HG02623 (cell line): ENCODE measurements around the gene ZIM2.

Experiments used
- ATAC-seq: cut with Tn5 transposase; IDR thresholded peaks from one replicate; pipeline ENCODE4 v1.9.1; 2021; ENCODE audit warnings: moderate library complexity; ENCODE audit not compliant: unreplicated experiment

Gene ZIM2

DNA sequence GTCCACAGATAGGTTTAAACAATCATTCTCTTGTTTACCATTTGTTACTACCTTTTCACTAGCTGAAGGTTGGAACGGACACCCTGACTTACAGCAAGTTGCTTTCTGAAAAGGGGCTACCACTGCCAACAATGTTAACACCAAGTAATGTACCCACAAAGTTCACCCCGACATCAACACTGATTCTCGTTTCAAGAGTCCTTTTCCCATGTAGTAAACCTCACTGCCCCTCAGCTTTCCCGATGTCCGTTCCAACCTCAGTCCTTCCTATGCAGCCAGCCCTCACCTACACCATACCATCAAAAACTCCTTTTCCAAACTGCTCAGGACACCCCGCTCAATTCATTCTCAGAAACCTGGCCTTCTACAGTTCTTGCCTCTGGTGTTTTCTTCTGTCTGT lies 29.0 kb downstream of the ZIM2 start:
- ATAC-seq = no peak

DNA sequence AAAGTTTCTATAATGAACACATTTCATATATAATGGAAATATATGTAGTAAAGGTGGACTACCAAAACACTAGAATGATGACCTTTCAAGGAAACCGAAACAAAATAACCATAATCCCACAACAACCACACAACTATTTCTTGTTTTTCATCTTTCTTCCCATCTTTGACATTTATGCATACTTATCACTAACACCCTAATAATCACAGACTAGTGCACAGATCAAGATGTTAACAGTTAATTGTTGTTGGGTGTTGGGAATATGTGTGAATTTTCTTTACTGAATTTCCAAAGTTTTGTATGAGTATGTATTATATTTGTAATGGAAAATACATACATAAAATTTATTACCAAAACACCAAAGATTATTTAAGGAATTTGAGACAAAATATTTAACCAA lies 30.3 kb downstream of the ZIM2 start:
- no peak for ATAC-seq

GRCh38 chr19:56808717-56809392 lies 31.7 kb downstream of the ZIM2 start:
- no peak for ATAC-seq

DNA sequence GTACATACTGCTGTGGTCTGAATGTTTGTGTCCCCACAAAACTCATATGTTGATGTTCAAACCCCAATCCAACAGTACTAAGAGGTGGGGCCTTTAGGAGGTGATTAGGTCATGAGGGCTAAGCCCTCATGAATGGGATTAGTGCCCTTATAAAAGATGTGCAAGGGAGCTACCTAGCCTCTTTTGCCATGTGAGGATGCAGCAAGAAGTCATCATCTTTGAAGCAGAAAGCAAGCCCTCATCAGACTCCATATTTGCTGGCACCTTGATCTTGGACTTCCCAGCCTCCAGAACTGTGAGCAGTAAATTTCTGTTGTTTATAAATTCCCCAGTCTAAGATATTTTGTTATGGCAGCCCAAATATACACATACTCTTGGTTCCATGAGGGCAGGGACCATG lies 33.9 kb downstream of the ZIM2 start:
- no peak for ATAC-seq

GRCh38 chr19:56778351-56778750 lies 62.2 kb downstream of the ZIM2 start:
- no peak for ATAC-seq

GRCh38 chr19:56769650-56770049 lies 70.9 kb downstream of the ZIM2 start:
- ATAC-seq = no peak

GRCh38 chr19:56765137-56765536 lies 75.4 kb downstream of the ZIM2 start:
- no peak for ATAC-seq

DNA sequence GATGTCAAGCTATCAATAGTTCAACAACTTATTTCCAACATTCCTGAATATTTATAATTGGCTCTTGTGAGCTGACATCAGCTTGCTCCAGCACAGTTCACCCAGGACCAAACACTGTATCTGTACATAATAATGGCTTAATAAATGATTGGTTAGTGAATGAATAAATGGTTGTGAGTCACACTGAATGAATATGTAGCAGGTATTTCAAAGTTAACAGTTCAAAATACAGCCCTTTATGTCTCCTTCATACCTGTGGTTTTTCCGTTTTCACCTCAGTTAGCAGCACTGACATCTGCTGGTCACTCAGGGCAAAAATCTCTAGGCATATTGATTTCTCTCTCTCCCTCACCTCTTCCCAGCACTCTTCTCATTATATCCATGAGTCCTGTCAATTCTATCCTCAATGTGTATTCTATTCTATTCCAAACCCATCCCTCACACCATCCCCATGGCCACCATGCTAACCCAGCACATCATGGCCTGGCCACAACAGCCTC lies 76.3 kb downstream of the ZIM2 start:
- no peak for ATAC-seq

DNA sequence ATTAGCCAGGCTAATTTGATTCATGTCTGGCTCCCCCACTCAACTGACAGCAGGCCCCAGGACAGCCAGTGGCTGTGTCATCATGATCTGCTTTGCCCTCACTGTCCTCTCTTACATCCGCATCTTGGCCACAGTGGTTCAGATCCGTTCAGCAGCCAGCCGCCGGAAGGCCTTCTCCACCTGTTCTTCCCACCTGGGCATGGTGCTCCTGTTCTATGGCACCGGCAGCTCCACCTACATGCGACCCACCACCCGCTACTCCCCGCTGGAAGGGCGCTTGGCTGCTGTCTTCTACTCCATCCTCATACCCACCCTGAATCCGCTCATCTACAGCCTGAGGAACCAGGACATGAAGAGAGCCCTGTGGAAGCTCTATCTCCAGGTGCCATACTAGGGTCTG lies 79.7 kb downstream of the ZIM2 start:
- no peak for ATAC-seq

GRCh38 chr19:56759531-56759930 lies 81.0 kb downstream of the ZIM2 start:
- ATAC-seq = no peak

- ATAC-seq = no peak
These were observed 89.4 kb downstream of the ZIM2 start for GRCh38 chr19:56751078-56751489.

GRCh38 chr19:56750658-56751057 lies 89.9 kb downstream of the ZIM2 start:
- ATAC-seq = no peak

DNA sequence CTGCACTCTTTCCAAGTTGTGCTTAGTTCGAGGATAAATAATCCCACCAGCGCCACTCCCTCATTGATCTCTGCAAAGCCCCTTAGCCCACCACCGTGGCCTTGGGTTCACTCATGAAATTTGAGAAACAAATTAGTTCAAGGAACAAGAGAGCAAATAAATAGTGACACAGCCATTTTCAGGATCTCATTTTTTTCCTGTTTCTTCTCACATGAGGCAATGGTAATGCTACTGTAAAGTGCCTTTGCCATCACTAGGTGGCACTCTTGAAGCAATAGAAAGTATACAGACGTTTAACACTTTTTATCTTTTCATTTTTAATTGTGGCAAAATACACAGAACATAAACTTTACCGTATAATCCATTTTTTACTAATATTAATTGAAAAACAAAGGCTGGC lies 92.1 kb downstream of the ZIM2 start:
- ATAC-seq = no peak

GRCh38 chr19:56746367-56746766 lies 94.2 kb downstream of the ZIM2 start:
- no peak for ATAC-seq

GRCh38 chr19:56740501-56740900 lies 100.0 kb downstream of the ZIM2 start:
- ATAC-seq = no peak

DNA sequence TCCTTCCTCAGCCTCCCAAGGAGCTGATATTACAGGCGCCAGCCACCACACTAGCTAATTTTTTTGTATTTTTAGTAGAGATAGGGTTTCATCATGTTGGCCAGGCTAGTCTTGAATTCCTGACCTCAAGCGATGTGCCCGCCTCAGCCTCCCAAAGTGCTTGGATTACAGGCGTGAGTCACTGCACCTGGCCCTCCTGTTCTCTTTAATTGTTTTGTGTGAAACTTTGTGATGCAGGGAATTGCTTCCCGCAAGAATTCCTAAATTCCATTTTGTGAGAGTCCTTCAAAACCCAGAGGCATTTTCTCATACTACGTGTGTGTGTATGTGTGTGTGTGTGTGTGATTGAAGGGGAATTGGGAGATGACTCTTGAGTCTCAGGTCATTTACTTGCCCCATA lies 104.0 kb downstream of the ZIM2 start:
- no peak for ATAC-seq

DNA sequence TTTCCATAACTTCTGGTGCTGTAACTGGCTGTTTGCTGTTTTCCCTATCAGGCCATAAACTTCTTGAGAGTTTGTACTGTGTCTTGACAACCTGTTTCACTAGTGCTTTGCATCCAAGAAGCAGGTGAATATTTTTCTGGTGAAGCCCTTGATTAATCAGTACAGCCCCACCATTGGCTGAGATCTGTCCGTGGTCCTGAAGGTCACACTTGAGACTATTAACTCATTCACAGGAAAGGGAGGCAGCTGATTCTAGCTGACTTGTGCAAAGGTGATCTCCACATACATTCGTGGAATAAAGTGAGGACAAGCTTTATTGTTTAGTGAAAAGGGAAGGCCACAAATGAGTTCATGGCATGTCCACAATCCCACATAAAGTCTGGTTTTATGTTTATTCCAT lies 107.5 kb downstream of the ZIM2 start:
- ATAC-seq = no peak

DNA sequence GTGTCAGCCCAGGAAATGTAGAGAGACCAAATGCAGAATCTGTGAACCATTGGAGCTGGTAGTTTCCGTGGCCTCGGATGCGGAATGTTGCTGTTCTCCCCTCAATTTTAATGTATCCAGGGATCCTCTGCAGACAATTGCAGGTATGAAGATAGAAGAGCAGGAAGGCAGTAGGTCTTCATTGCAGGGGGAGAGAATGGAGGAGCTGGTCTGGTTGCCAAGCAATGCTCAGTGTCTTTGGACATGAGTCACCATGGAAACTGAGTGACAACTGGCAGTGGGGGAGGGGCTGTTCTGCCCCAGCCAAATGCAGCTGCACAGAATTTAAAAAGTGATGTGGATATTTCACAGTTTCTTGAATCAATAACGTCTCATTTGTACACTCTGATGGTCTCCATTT lies 112.8 kb downstream of the ZIM2 start:
- no peak for ATAC-seq

- no peak for ATAC-seq
These were observed 114.6 kb downstream of the ZIM2 start for GRCh38 chr19:56725829-56726424.
